Type B pancreatic cell (in vitro differentiated cells): ENCODE results near the gene NBEA. TPM values are rescaled to one million over a fixed set of nuclear protein-coding genes. Genes with fewer than 3 reads are reported as not detected.

Experiments used
- DNase-seq: peaks from one replicate; pipeline ENCODE4 v3.0.0; 2021; ENCODE audit warnings: mixed read lengths; ENCODE audit not compliant: unreplicated experiment; ENCODE audit errors: extremely low spot score
- H3K27ac Mint-ChIP-seq: 2 replicates; pipeline ENCODE4 v1.8.0; 2021; ENCODE audit warnings: mild to moderate bottlenecking, mixed read lengths
- H3K27me3 Mint-ChIP-seq: 2 replicates; pipeline ENCODE4 v1.8.0; 2021; ENCODE audit warnings: mixed read lengths
- H3K36me3 Mint-ChIP-seq: 2 replicates; pipeline ENCODE4 v1.8.0; 2021; ENCODE audit warnings: mixed read lengths
- H3K4me1 Mint-ChIP-seq: one replicate; pipeline ENCODE4 v1.8.0; 2021; ENCODE audit warnings: mixed read lengths; ENCODE audit not compliant: unreplicated experiment
- H3K4me3 Mint-ChIP-seq: 2 replicates; pipeline ENCODE4 v1.8.0; 2021; ENCODE audit warnings: mild to moderate bottlenecking, mixed read lengths
- H3K9me3 Mint-ChIP-seq: 2 replicates; pipeline ENCODE4 v1.8.0; 2021; ENCODE audit warnings: mixed read lengths
- CTCF ChIP-seq: fragments of 200-600 bp; sonication (generic); conservative IDR thresholded peaks from 2 replicates; pipeline ENCODE4 v1.5.0; 2021; ENCODE audit warnings: antibody characterized with exemption, mild to moderate bottlenecking
- total RNA-seq: library from RNA; stranded (reverse); gene quantifications from 2 replicates; pipeline ENCODE4 v1.2.1, GENCODE V29; 2021; ENCODE audit warnings: low replicate concordance

The NBEA gene
- total RNA-seq, 1 donor from 2014 or later, result 20.8 TPM

- DNase-seq, result no peak
- no peaks in the 10 kb centered on the region for H3K9me3 Mint-ChIP-seq
- no peak for TF ChIP-seq CTCF
- H3K4me3 Mint-ChIP-seq, result no peak overlapping the region
- peaks cover 2% of the 10 kb centered on the region for H3K27me3 Mint-ChIP-seq
- H3K36me3 Mint-ChIP-seq, result no peaks in the 10 kb centered on the region
- H3K4me1 Mint-ChIP-seq, result peaks cover 8% of the 10 kb centered on the region
- H3K27ac Mint-ChIP-seq, result no peak overlapping the region
These were observed 437.6 kb downstream of the NBEA start for GRCh38 chr13:35379663-35380062.

GRCh38 chr13:35387682-35388250 lies 445.7 kb downstream of the NBEA start:
- peaks cover 36% of the 10 kb centered on the region for H3K4me1 Mint-ChIP-seq
- H3K27ac Mint-ChIP-seq, result no peak overlapping the region
- peak overlapping the region; percentile 36 for H3K4me3 Mint-ChIP-seq
- H3K27me3 Mint-ChIP-seq, result no peaks in the 10 kb centered on the region
- DNase-seq, result no peak
- no peaks in the 10 kb centered on the region for H3K36me3 Mint-ChIP-seq
- no peak for TF ChIP-seq CTCF
- H3K9me3 Mint-ChIP-seq, result no peaks in the 10 kb centered on the region

- peaks cover 34% of the 10 kb centered on the region for H3K4me1 Mint-ChIP-seq
- H3K9me3 Mint-ChIP-seq, result no peaks in the 10 kb centered on the region
- H3K36me3 Mint-ChIP-seq, result no peaks in the 10 kb centered on the region
- peak overlapping the region; percentile 30 for H3K27ac Mint-ChIP-seq
- H3K4me3 Mint-ChIP-seq, result peak overlapping the region; percentile 60
- DNase-seq, result no peak
- no peak for TF ChIP-seq CTCF
- H3K27me3 Mint-ChIP-seq, result no peaks in the 10 kb centered on the region
These were observed 446.6 kb downstream of the NBEA start for GRCh38 chr13:35388441-35389355.

- no peak for TF ChIP-seq CTCF
- H3K27me3 Mint-ChIP-seq, result no peaks in the 10 kb centered on the region
- DNase-seq, result no peak
- H3K27ac Mint-ChIP-seq, result no peak overlapping the region
- H3K36me3 Mint-ChIP-seq, result no peaks in the 10 kb centered on the region
- no peaks in the 10 kb centered on the region for H3K9me3 Mint-ChIP-seq
- no peak overlapping the region for H3K4me3 Mint-ChIP-seq
- peaks cover 39% of the 10 kb centered on the region for H3K4me1 Mint-ChIP-seq
These were observed 447.5 kb downstream of the NBEA start for GRCh38 chr13:35389535-35389934.

- TF ChIP-seq CTCF, result no peak
- Mint-ChIP-seq H3K27ac (no peak overlapping the region), H3K27me3 (no peaks in the 10 kb centered on the region), H3K36me3 (no peaks in the 10 kb centered on the region), H3K4me1 (peaks cover 36% of the 10 kb centered on the region), H3K4me3 (no peak overlapping the region), H3K9me3 (peaks cover 8% of the 10 kb centered on the region)
- DNase-seq, result no peak
These were observed 450.7 kb downstream of the NBEA start for GRCh38 chr13:35392768-35393167.
